Neutrophil (primary cell): ENCODE measurements around the gene WBP2.

Source experiments
- H3K27ac ChIP-seq: fragments of 200-600 bp; sonication (generic); 2 replicates; pipeline ENCODE4 v1.5.1; 2016; ENCODE audit warnings: mild to moderate bottlenecking, moderate library complexity
- H3K27me3 ChIP-seq: fragments of 200-600 bp; sonication (generic); 2 replicates; pipeline ENCODE4 v1.6.0; 2016; ENCODE audit warnings: mild to moderate bottlenecking
- H3K36me3 ChIP-seq: fragments of 200-600 bp; sonication (generic); 2 replicates; pipeline ENCODE4 v1.5.1; 2017
- H3K4me1 ChIP-seq, 2 experiments: fragments of 200-600 bp in 1 of 2; sonication (generic) in 1 of 2; 1 replicate in 1 of 2; 2 replicates in 1 of 2; pipeline versions ENCODE4 v1.5.1 to v1.6.1; 2013 to 2016; ENCODE audit warnings: low read depth in 1 of 2, low read length in 1 of 2, mild to moderate bottlenecking in 1 of 2, moderate library complexity in 1 of 2; ENCODE audit not compliant: control insufficient read depth in 1 of 2, insufficient read depth in 1 of 2
- H3K4me3 ChIP-seq, 2 experiments: fragments of 200-600 bp in 1 of 2; sonication (generic) in 1 of 2; 1 replicate in 1 of 2; 2 replicates in 1 of 2; pipeline ENCODE4 v1.5.1; 2013 to 2016; ENCODE audit warnings: low read depth in 1 of 2, low read length in 1 of 2, mild to moderate bottlenecking in 1 of 2, moderate library complexity in 1 of 2
- H3K9me3 ChIP-seq: fragments of 200-600 bp; sonication (generic); 2 replicates; pipeline ENCODE4 v1.5.1; 2016
- CTCF ChIP-seq: fragments of 200-600 bp; sonication (generic); IDR thresholded peaks from 2 replicates; pipeline ENCODE4 v1.5.1; 2016; ENCODE audit warnings: antibody characterized with exemption

The WBP2 gene

GRCh38 chr17:75846692-75847613 lies 8.2 kb downstream of the WBP2 start:
- H3K36me3 ChIP-seq = peaks cover 83% of the 10 kb centered on the region

GRCh38 chr17:75845933-75846691 lies 9.0 kb downstream of the WBP2 start:
- no peak for TF ChIP-seq CTCF
- Histone ChIP-seq H3K27me3 (no peaks in the 10 kb centered on the region), H3K4me3 (peak overlapping the region; percentile 78 to 98), H3K27ac (peak overlapping the region; percentile 98), H3K36me3 (peaks cover 82% of the 10 kb centered on the region), H3K4me1 (peaks cover 44 to 56% of the 10 kb centered on the region in 2 experiments), H3K9me3 (peaks cover 14% of the 10 kb centered on the region)

More at GRCh38 chr17:75846692-75847613, 8.2 kb downstream of the WBP2 start:
- TF ChIP-seq CTCF = no peak
- peak overlapping the region; percentile 98 for H3K27ac ChIP-seq
- H3K4me1 ChIP-seq = peaks cover 44 to 56% of the 10 kb centered on the region in 2 experiments
- peak overlapping the region in 1 of 2 experiments; percentile 78 for H3K4me3 ChIP-seq
- H3K9me3 ChIP-seq = peaks cover 14% of the 10 kb centered on the region
- no peaks in the 10 kb centered on the region for H3K27me3 ChIP-seq

GRCh38 chr17:75845058-75845711 lies 9.9 kb downstream of the WBP2 start:
- H3K27me3 ChIP-seq = no peaks in the 10 kb centered on the region
- TF ChIP-seq CTCF = peak; percentile 92
- H3K27ac ChIP-seq = peak overlapping the region; percentile 98
- peaks cover 82% of the 10 kb centered on the region for H3K36me3 ChIP-seq
- peak overlapping the region; percentile 78 to 98 for H3K4me3 ChIP-seq
- H3K9me3 ChIP-seq = peaks cover 14% of the 10 kb centered on the region
- H3K4me1 ChIP-seq = peaks cover 44 to 56% of the 10 kb centered on the region in 2 experiments

GRCh38 chr17:75844530-75845057 lies 10.5 kb downstream of the WBP2 start:
- peak overlapping the region; percentile 78 to 98 for H3K4me3 ChIP-seq
- no peak for TF ChIP-seq CTCF

More at GRCh38 chr17:75844530-75845057, 10.5 kb downstream of the WBP2 start:
- peaks cover 44 to 56% of the 10 kb centered on the region in 2 experiments for H3K4me1 ChIP-seq
- peak overlapping the region; percentile 98 for H3K27ac ChIP-seq
- no peaks in the 10 kb centered on the region for H3K27me3 ChIP-seq
- peaks cover 82% of the 10 kb centered on the region for H3K36me3 ChIP-seq
- peaks cover 14% of the 10 kb centered on the region for H3K9me3 ChIP-seq
